ENCODE measurements around the gene IGSF11. TPM values are rescaled to one million over a fixed set of nuclear protein-coding genes. Genes with fewer than 3 reads are reported as not detected.
"Not testable (repeated sequence)": the region's sequence is repeated elsewhere in the genome, so short reads cannot be mapped to it uniquely, and the experiment has no call there.

IGSF11 gene
- 0.18 TPM in 1 of 2 replicates, not detected in the other for total RNA-seq

GRCh38 chr3:119034256-119035013, at the start of gene IGSF11:
Gene IGSF11 (minus strand): TSS chr3:119034846. CDS start chr3:119034582, 264 bp downstream.
- Mint-ChIP-seq H3K4me3 (peak within 1 kb of the TSS; percentile 83), H3K27ac (no peak within 1 kb of the TSS), H3K4me1 (ENCODE audit: low read depth) (peaks cover 6% of the 10 kb centered on the region), H3K9me3 (no peaks in the 10 kb centered on the region), H3K36me3 (ENCODE audit: low read depth) (no peaks in the 10 kb centered on the region), H3K27me3 (ENCODE audit: insufficient read depth) (peaks cover 54% of the 10 kb centered on the region)
- intact Hi-C loops (cut with micrococcal nuclease), result loop anchor here (1.0 to 10.0 kb wide), 5 partner anchors 64 to 650 kb away; partner anchors contain the start of gene B4GALT4
- peak; percentile 46 for DNase-seq (ENCODE audit: low spot score)

- DNase-seq (ENCODE audit: low spot score), result no peak
- no peaks in the 10 kb centered on the region for H3K4me1 Mint-ChIP-seq (ENCODE audit: low read depth)
- H3K27me3 Mint-ChIP-seq (ENCODE audit: insufficient read depth), result no peaks in the 10 kb centered on the region
- intact Hi-C loops (cut with micrococcal nuclease), result no loop called here
- H3K4me3 Mint-ChIP-seq, result no peak overlapping the region
- no peaks in the 10 kb centered on the region for H3K9me3 Mint-ChIP-seq
- H3K36me3 Mint-ChIP-seq (ENCODE audit: low read depth), result no peaks in the 10 kb centered on the region
- H3K27ac Mint-ChIP-seq, result no peak overlapping the region
Observed at GRCh38 chr3:119080364-119080763, 45.7 kb upstream of the IGSF11 start.

GRCh38 chr3:119073258-119074001, 38.8 kb upstream of the IGSF11 start:
- DNase-seq (ENCODE audit: low spot score), result no peak
- H3K4me1 Mint-ChIP-seq (ENCODE audit: low read depth), result no peaks in the 10 kb centered on the region

GRCh38 chr3:119072451-119072850, 37.8 kb upstream of the IGSF11 start:
- H3K27ac Mint-ChIP-seq; intact Hi-C loops (cut with micrococcal nuclease); H3K27me3 Mint-ChIP-seq (ENCODE audit: insufficient read depth); H3K4me3 Mint-ChIP-seq; H3K4me1 Mint-ChIP-seq (ENCODE audit: low read depth); H3K36me3 Mint-ChIP-seq (ENCODE audit: low read depth); H3K9me3 Mint-ChIP-seq; DNase-seq (ENCODE audit: low spot score): not testable (repeated sequence)

More at GRCh38 chr3:119073258-119074001, 38.8 kb upstream of the IGSF11 start:
- no peaks in the 10 kb centered on the region for H3K27me3 Mint-ChIP-seq (ENCODE audit: insufficient read depth)
- intact Hi-C loops (cut with micrococcal nuclease), result no loop called here
- H3K4me3 Mint-ChIP-seq, result no peak overlapping the region
- H3K36me3 Mint-ChIP-seq (ENCODE audit: low read depth), result no peaks in the 10 kb centered on the region
- H3K27ac Mint-ChIP-seq, result no peak overlapping the region
- H3K9me3 Mint-ChIP-seq, result no peaks in the 10 kb centered on the region

GRCh38 chr3:119069725-119070124, 35.1 kb upstream of the IGSF11 start:
- no peaks in the 10 kb centered on the region for H3K9me3 Mint-ChIP-seq
- H3K4me1 Mint-ChIP-seq (ENCODE audit: low read depth), result no peaks in the 10 kb centered on the region
- no peak for DNase-seq (ENCODE audit: low spot score)
- peaks cover 5% of the 10 kb centered on the region for H3K27me3 Mint-ChIP-seq (ENCODE audit: insufficient read depth)
- no peak overlapping the region for H3K4me3 Mint-ChIP-seq
- intact Hi-C loops (cut with micrococcal nuclease), result no loop called here
- H3K27ac Mint-ChIP-seq, result no peak overlapping the region
- no peaks in the 10 kb centered on the region for H3K36me3 Mint-ChIP-seq (ENCODE audit: low read depth)

GRCh38 chr3:119063471-119063870, 28.8 kb upstream of the IGSF11 start:
- Mint-ChIP-seq H3K27ac (no peak overlapping the region), H3K36me3 (ENCODE audit: low read depth) (no peaks in the 10 kb centered on the region), H3K4me3 (no peak overlapping the region), H3K9me3 (no peaks in the 10 kb centered on the region), H3K27me3 (ENCODE audit: insufficient read depth) (peaks cover 11% of the 10 kb centered on the region), H3K4me1 (ENCODE audit: low read depth) (no peaks in the 10 kb centered on the region)
- intact Hi-C loops (cut with micrococcal nuclease), result no loop called here
- no peak for DNase-seq (ENCODE audit: low spot score)

GRCh38 chr3:119062892-119063291, 28.2 kb upstream of the IGSF11 start:
- intact Hi-C loops (cut with micrococcal nuclease), result no loop called here
- peaks cover 10% of the 10 kb centered on the region for H3K27me3 Mint-ChIP-seq (ENCODE audit: insufficient read depth)
- no peaks in the 10 kb centered on the region for H3K4me1 Mint-ChIP-seq (ENCODE audit: low read depth)
- H3K4me3 Mint-ChIP-seq, result no peak overlapping the region
- no peaks in the 10 kb centered on the region for H3K9me3 Mint-ChIP-seq
- no peak overlapping the region for H3K27ac Mint-ChIP-seq
- H3K36me3 Mint-ChIP-seq (ENCODE audit: low read depth), result no peaks in the 10 kb centered on the region
- no peak for DNase-seq (ENCODE audit: low spot score)

- Mint-ChIP-seq H3K9me3 (peaks cover 4% of the 10 kb centered on the region), H3K4me3 (no peak overlapping the region), H3K27ac (no peak overlapping the region), H3K36me3 (ENCODE audit: low read depth) (no peaks in the 10 kb centered on the region), H3K4me1 (ENCODE audit: low read depth) (no peaks in the 10 kb centered on the region), H3K27me3 (ENCODE audit: insufficient read depth) (no peaks in the 10 kb centered on the region)
- DNase-seq (ENCODE audit: low spot score), result no peak
- intact Hi-C loops (cut with micrococcal nuclease), result no loop called here
Observed at GRCh38 chr3:119044593-119044992, 9.9 kb upstream of the IGSF11 start.

- intact Hi-C loops (cut with micrococcal nuclease), result no loop called here
- H3K9me3 Mint-ChIP-seq, result peaks cover 4% of the 10 kb centered on the region
- peaks cover 9% of the 10 kb centered on the region for H3K27me3 Mint-ChIP-seq (ENCODE audit: insufficient read depth)
- no peak overlapping the region for H3K4me3 Mint-ChIP-seq
- H3K27ac Mint-ChIP-seq, result no peak overlapping the region
- H3K36me3 Mint-ChIP-seq (ENCODE audit: low read depth), result no peaks in the 10 kb centered on the region
- no peaks in the 10 kb centered on the region for H3K4me1 Mint-ChIP-seq (ENCODE audit: low read depth)
- no peak for DNase-seq (ENCODE audit: low spot score)
Observed at GRCh38 chr3:119042162-119042561, 7.5 kb upstream of the IGSF11 start.

- Mint-ChIP-seq H3K27me3 (ENCODE audit: insufficient read depth) (peaks cover 53% of the 10 kb centered on the region), H3K4me3 (peak overlapping the region; percentile 69), H3K4me1 (ENCODE audit: low read depth) (peaks cover 6% of the 10 kb centered on the region), H3K36me3 (ENCODE audit: low read depth) (no peaks in the 10 kb centered on the region), H3K27ac (no peak overlapping the region), H3K9me3 (no peaks in the 10 kb centered on the region)
- intact Hi-C loops (cut with micrococcal nuclease), result loop anchor here (2.0 to 10.0 kb wide), 3 partner anchors 64 to 650 kb away; partner anchors contain the start of gene B4GALT4
- no peak for DNase-seq (ENCODE audit: low spot score)
Observed at GRCh38 chr3:119035014-119035346, 334 bp upstream of the IGSF11 start.

- H3K27me3 Mint-ChIP-seq (ENCODE audit: insufficient read depth), result peaks cover 58% of the 10 kb centered on the region
- H3K4me1 Mint-ChIP-seq (ENCODE audit: low read depth), result peaks cover 6% of the 10 kb centered on the region
- no peaks in the 10 kb centered on the region for H3K36me3 Mint-ChIP-seq (ENCODE audit: low read depth)
- H3K9me3 Mint-ChIP-seq, result no peaks in the 10 kb centered on the region
- intact Hi-C loops (cut with micrococcal nuclease), result loop anchor here (1.0 to 10.0 kb wide), 5 partner anchors 65 to 651 kb away; partner anchors contain the start of gene B4GALT4
- no peak for DNase-seq (ENCODE audit: low spot score)
- H3K27ac Mint-ChIP-seq, result no peak overlapping the region
- peak overlapping the region; percentile 83 for H3K4me3 Mint-ChIP-seq
Observed at GRCh38 chr3:119033393-119034255, 1.0 kb downstream of the IGSF11 start.

GRCh38 chr3:119025171-119025795, 9.4 kb downstream of the IGSF11 start:
- intact Hi-C loops (cut with micrococcal nuclease), result no loop called here
- no peak overlapping the region for H3K4me3 Mint-ChIP-seq
- DNase-seq (ENCODE audit: low spot score), result no peak
- H3K4me1 Mint-ChIP-seq (ENCODE audit: low read depth), result no peaks in the 10 kb centered on the region
- no peak overlapping the region for H3K27ac Mint-ChIP-seq
- no peaks in the 10 kb centered on the region for H3K9me3 Mint-ChIP-seq
- no peaks in the 10 kb centered on the region for H3K36me3 Mint-ChIP-seq (ENCODE audit: low read depth)
- H3K27me3 Mint-ChIP-seq (ENCODE audit: insufficient read depth), result peaks cover 8% of the 10 kb centered on the region

Data from activated T-helper 1 cell treated with anti-CD3 and anti-CD28 coated beads, Interleukin-12 subunit alpha, Interleukin-12 subunit beta, Interleukin-2, Interleukin-4 antibody, amounts not matched to agents 30 ng/mL and 10 ng/mL and 1 ng/mL, durations not matched to agents 14 hours and 24 hours and 36 hours (primary cell).